HG03066 (cell line): Measurements from ENCODE around the gene TVP23A.
"Not testable (repeated sequence)": the region's sequence is repeated elsewhere in the genome, so short reads cannot be mapped to it uniquely, and the experiment has no call there.

Source experiments
- ATAC-seq: cut with Tn5 transposase; IDR thresholded peaks from one replicate; pipeline ENCODE4 v1.9.1; 2021; ENCODE audit warnings: low read depth; ENCODE audit not compliant: unreplicated experiment

TVP23A gene

DNA sequence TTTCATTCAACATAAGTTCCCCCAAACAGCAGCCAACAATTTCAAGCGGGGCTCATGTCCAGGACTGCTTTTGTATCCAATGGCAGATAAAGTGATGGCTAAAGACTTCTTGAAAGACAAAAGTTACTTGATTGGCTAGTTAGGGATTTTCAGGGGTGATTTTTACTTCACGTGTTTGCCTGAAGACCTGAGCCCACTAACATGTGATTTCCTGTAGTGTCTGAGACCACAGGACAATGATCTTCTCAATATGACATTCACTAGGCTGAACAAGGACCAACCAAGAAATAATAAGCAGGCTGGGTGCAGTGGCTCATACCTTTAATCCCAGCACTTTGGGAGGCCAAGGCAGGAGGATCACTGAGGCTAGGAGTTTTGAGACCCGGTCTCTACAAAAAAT is 10.4 kb downstream of the TVP23A start:
- ATAC-seq = no peak

DNA sequence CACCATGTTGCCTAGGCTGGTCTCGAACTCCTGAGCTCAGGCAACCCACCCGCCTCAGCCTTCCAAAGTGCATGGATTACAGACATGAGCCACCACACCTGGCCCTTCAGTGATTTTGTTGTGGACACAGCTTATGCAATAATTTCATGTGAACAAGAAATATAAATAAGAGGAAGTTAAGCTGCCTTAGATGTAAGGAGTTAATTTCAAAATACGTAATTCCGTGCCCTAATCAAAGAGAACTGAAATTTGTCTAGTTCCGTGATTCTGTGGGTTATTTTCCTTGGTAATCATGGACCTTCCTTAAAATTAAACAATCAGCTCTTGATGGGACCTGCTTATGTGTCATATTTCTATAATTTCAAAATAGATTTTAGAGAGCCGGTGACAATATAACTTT is 11.9 kb downstream of the TVP23A start:
- no peak for ATAC-seq

DNA sequence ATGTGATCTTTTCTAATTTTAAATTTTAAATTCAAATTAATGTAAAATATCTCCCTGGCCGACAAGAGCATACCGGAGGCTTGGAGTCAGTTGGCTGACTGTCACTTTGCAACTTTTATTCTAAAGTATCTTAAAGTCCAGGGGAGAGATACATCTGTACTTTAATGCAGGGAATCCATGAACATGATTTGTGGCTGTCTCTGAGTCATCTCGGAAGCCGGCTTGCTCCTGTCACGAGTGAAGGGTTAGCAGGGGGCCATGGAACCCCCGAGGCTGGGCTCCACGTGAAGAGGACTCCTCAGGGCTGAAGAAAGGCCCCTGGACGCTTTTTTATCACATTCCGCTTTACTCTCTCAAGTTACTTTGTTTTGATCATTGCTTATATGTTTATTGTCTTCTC is 13.3 kb downstream of the TVP23A start:
- no peak for ATAC-seq

DNA sequence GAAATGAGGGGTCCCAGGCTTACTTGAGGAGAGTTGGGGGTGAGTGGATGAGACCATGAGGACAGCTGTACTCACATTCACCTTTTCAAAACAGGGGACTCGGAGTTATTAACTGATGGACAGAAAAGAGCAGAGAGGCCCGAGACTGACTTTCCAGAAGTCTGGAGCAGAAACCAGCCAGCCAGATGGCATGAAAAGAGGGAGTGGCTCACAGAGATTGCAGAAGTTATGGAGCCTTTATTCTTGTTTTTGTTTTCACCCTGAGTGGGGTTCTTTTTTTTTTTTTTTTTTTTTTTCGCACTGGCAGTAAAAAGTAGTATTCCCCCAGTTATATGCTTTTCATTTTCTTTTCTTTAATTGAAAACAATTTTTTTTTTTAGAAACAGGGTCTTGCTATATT is 18.9 kb downstream of the TVP23A start:
- no peak for ATAC-seq

DNA sequence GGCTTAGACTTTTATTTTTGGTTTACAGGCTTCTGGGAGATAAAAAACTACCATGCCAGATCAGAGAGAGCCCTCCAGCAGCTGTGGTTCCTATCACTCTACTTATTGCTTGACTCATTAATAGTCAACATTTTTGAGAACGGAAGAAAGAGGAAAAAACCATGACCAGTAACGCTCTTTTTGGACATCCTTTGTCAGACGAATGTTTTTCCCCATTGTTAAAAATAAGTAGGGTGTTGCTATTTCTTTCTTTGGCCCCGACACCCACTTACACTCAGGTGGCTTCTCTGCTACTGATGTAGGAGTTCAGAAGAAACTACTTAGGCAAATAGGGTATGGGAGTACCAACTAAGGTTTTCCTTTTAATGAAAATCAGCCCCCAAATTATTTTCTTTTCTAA is 27.5 kb downstream of the TVP23A start:
- ATAC-seq = no peak

DNA sequence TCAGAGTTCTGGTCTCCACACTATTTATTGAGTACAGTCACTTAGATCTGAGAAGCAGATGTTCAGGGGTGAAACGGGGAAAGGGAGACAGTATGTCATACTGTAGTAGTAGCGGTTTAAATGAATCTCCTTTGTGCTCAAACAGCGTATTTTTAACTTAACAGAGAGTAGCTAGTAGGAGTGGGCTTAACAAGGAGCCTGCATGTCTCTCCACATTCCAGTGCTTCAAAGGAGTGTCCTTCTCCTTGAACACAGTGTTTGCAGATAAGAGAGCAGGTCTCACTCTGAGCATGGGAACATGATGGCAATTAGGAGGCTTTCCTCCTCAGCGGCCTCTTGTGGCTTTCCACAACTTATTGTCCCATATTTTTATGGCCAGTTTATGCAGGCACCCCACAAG is 30.0 kb downstream of the TVP23A start:
- ATAC-seq = not testable (repeated sequence)

DNA sequence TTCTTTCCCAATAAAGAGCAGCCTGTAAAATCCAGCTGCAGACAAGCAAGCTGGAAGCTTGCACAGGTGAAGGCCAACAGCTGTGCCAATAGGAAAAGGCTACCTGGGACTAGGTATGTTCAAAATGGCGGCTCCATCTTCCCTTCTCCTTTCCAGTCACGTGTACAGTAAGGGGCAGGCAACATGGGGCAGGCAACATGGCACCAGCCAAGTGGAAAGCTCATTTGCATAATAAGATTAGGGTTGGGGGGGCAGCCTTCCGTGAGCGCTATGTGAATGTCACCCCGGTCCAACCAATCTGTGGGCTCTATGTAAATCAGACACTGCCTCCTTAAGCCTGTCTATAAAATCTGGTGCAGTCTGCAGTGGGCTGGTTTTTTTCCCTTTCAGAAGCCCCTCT is 31.3 kb downstream of the TVP23A start:
- ATAC-seq = no peak

DNA sequence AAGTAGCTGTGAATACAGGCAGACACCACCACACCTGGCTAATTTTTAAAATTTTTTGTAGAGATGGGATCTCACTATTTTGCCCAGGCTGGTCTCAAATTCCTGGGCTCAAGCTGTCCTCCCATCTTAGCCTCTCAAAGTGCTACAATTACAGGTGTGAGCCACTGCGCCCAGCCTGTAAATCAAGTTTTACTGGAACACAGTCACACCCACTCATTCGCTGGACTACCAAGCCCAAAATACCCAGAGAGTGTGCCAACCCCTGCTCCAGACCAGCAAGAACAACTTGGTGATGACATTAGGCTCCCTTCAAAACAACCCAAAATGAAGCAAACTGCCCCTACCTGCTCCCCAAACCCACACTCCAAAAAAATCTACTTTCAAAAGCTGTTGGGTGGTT is 36.0 kb downstream of the TVP23A start:
- no peak for ATAC-seq

DNA sequence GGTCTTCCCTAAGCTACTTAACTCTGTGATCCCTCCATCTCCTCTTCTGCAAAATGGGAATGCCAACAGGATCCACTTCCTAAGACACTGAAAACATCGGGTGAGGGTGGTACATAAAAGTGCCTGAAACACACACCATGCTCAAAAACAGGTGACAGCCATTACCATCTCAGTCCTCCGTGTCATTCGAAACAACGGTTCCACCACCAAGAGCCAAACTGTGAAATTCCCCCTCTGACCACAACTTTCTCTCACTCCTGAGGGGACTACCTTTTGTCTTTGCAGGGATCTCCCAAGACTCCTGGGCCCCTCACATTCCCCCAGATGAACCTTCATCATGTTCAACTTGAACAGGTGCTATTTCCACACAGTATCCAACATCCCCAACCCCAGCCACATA is 38.0 kb downstream of the TVP23A start:
- ATAC-seq = no peak

DNA sequence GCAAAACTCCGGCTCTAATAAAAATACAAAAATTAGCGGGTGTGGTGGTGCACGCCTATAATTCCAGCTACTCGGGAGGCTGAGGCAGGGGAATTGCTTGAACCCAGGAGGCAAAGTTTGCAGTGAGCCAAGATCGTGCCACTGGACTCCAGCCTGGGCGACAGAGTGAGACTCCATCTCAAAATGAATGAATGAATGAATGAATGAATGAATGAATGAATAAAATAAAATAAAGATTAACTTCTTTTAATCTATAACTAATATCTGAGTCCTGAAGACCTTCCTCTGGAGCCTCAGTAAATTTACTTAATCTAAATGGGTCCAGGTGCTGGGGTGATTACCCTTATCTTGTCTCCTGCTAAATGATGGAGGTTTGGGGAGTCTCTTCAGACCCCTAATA is 38.7 kb downstream of the TVP23A start:
- not testable (repeated sequence) for ATAC-seq

DNA sequence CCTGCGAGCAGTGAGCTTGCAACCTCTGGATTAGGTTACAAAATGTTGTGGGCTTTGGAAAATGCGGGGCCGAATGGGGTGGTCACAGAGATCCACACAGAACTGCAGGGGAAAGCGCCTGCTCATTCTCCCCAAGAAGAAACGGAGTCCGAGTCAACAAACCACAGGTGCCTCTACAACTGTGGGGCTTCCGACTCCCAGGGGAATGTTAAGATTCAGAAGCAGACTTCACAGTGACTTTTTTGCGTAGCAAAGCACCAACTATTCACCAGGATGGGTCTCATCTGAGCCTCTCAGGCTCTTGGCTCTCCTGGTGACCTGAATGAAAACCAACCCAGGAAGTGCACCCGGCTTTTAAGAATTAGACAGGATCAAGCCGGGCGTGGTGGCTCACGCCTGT is 41.2 kb downstream of the TVP23A start:
- no peak for ATAC-seq

DNA sequence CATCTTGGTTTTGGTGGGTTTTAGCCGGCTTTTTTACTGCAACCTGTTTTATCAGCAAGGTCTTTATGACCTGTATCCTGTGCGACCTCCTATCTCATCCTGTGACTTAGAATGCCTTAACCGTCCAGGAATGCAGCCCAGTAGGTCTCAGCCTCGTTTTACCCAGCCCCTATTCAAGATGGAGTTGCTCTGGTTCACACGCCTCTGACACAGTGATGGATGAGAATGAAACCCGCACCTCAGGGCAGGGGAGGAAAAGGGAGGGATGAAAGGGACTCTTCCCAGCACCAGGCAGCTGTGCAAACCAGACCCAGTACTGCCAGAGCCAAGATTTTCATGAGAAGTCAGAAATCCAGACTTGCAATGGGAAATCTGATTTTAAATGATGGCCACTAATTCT is 41.7 kb downstream of the TVP23A start:
- not testable (repeated sequence) for ATAC-seq

DNA sequence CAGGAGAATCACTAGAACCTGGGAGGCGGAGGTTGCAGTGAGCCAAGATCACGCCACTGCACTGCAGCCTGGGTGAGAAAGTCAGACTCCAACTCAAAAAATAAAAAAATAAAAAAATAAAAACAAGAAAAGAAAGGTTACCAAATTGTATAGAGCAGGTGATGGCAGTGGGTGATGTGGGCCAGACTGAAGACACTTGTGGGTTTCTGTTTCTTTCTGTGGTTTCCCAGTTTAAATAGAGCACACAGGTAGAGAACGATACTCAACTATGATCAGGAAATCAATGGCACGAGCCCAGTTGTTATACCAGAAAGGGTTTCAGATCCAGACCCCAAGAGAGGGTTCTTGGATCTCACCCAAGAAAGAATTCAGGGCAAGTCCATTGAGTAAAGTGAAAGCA is 42.3 kb downstream of the TVP23A start:
- peak; percentile 87 for ATAC-seq

DNA sequence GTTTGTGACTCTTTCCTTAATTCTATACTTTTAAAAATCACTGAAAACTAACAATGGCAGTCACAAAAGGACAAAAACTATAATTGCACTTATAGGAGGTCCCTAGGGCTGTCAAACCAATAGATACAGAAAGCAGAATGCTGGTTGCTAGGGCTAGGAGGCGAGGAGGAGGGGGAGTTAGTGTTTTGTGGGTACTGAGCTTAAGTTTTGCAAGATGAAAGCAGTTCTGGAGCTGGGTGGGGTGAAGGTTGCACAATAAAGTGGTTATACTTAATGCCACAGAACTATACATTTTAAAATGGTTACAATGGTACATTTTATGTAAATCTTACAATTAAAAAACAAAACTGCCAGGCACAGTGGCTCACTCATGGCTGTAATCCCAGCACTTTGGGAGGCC is 47.7 kb downstream of the TVP23A start:
- no peak for ATAC-seq

DNA sequence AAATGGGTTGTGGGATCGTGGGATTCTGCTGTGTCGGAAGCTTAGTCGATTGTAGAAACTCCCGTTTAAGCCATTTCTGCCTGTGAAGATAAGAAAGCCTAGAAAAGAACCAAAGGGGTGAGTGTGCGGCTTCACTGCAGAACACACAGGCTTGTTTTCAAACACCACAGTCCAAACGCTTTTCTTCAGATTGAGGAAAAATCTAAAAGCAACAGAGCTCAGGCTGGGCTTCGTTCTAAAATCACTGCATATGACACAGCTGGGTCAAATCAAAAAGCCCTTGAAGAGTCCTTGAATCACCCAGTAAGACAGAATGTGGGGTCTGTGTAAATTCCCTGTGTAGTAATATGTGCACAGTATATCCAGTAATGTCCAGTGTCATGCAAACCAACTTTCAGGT is 49.2 kb downstream of the TVP23A start:
- no peak for ATAC-seq

DNA sequence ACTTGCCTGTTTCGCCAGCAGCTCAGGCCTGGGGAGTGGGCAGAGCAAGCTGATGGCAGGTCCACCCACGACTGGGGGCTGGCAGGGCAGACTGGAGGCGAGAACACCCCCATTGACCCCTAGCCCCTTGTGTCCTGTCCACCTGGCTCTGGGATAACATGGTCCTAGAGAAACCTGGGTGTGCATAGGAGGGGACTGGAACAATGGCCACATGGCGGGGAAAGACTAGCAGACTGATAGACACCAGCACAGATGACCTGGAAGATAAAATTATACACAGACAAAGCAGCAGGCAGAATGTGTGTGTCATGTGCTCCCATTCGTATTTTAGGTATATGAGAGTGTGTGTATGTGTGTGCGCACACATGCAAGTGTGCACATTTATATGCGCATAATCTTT is 51.5 kb downstream of the TVP23A start:
- ATAC-seq = no peak

DNA sequence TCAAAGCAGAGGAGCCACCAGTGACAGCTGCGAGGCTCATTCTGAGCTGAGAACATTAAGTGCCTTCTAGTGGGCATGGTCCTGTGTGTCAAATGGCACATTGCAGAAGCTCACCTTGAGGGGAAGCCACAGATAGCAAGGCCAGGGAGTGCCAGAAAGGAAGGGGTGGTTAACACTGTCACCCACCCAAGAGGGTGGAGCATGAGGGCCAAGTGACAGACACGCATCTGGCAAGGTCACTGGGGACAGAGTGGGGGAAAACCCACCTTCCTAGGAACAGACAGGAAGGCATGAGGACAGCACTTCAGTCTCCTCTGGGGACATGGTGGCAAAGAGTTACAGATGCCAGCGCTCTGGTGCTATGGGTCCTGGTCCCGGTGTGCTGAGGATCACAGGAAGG is 52.8 kb downstream of the TVP23A start:
- peak; percentile 69 for ATAC-seq

DNA sequence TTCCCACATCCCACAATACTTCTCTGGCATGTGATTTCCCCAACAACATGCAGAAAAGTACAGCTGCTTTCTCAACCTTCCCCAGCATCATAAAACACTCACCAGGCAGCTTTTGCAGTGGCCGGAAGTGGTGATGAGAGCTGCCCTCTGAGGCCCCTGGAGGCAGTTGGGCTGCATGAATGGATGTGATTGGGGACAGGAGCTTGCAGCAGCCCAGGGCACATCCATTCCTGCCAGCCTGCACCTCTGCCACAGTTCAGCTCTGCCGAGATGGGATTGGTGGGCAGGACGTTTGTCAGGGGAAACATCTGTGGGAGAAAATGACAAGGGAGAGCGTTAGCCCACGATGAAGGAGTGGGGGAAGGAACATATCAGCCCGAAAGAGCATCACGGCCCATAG is 55.1 kb downstream of the TVP23A start:
- ATAC-seq = no peak

DNA sequence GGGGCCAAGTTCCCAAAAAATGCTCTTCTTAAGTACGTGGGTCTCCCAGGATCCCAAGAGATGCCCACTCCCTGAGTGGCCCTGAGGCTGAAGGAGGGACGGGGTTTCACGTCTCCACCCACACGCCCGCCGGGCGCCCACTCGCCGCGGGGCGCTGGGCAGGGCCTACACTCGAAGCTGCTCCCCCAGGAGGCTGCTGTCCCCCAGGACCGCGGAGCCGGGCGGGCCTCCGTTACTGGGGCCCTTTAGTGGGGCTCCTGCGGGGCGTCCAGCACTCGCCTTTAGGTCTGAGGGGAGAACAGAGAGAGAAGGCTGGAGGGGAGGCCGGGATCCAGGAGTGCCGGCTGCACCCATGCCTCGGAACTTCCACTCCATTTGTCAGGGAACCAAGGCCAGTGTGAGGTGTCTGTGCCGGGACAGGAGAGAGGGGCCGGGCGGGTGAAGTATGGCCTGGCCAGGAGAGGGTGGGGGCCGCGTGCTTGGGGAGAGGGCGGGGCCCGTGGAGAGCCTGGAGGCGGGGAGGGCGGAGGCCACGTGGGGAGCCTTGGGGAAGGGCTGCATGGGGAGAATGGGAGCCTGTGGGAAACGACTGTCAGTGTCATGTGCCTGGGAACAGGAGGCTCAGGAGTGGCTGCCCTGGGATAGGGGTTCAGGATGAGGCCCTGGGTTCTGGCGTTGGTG is 56.1 kb downstream of the TVP23A start:
- ATAC-seq = no peak

DNA sequence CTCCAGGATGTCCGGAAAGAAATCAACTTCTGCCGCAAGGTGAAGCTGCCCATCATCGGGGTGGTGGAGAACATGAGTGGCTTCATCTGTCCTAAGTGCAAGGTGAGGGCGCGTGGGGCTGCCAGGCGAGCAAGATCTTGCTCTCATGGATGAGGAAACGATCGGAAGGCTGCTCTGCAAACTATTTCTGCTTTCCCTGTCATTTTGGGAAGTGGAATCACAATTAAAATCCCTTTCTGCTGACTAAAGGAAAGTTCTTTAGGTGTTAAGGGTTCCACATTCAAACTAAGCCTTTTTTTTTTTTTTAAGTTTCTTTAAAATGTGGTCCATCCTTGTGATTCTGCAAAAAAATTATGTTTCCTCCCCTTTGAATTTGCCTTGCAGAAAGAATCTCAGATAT is 57.2 kb downstream of the TVP23A start:
- ATAC-seq = no peak

DNA sequence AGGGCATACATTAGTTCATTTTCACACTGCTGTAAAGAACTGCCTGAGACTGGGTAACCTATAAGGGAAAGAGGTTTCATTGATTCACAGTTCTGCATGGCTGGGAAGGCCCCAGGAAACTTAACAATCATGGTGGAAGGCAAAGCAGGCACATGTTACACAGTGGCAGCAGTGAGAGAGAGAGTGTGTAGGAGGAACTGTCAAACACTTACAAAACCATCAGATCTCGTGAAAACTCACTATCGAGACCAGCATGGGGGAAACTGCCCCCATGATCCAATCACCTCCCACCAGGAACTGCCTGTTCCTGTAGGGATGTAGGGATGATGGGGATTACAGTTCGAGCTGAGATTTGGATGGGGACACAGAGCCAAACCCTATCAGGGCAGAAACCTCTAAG is 57.7 kb downstream of the TVP23A start:
- ATAC-seq = no peak

DNA sequence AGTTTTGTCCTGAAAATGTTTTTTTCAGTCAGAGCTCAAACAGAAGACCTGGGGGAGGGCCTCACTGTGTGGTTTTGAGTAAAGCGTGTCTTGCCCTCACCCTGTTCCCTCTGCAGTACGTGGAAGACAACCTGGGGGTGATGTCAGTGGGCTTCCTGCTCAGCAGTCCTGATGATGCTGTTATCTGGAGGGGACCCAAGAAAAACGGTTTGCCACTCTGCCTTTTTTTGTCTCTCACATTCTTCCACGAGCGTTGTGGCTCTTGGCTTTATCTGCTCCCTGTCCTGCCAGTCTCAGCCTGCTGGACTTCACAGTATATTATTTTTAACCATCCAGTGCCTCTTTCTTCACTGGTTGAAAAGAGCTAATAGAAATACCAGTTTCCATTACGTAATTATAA is 62.0 kb downstream of the TVP23A start:
- no peak for ATAC-seq

DNA sequence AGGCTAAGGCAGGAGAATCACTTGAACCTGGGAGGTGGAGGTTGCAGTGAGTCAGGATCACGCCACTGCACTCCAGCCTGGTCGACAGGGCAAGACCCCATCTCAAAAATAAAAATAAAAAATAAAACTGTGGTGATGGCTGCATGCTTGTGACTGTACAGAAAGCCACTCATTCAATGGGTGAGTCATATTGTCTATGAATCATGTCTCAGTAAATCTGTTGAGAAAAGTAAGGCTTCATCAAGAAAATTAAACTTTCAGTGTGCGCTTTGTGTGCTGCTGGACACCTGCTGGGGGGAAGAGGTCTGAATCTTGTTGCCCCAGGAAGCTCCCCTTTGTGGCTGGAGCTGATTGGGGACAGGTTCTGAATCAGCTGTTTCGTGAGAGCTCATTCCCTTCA is 63.7 kb downstream of the TVP23A start:
- no peak for ATAC-seq
